ELR (cell line): ENCODE data around the gene TMEM255B.
"Not testable (repeated sequence)": the region's sequence is repeated elsewhere in the genome, so short reads cannot be mapped to it uniquely, and the experiment has no call there.

Experiments used
- DNase-seq: peaks from one replicate; pipeline ENCODE4 v3.0.0-alpha.2; 2015; ENCODE audit warnings: low read depth

Gene TMEM255B

DNA sequence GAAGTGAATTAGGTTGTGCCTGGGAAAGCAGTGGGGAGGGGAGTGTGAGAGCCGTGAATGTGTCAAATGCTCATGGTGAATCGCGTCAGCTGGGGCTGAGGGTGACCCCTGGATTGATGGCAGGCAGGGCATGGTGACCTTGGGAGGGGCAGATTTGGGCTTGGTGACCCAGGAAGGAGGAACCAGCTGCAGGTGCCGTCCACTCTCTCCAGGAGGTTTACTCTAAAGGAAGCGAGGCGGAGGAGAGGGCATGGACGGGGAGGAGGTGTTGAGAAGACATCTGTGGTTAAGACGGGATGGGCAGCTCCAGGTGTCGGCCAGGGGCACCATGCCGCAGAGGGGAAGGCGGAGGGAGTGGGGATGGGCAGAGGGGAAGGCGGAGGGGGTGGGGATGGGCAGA, 28.7 kb downstream of the TMEM255B start:
- no peak for DNase-seq

DNA sequence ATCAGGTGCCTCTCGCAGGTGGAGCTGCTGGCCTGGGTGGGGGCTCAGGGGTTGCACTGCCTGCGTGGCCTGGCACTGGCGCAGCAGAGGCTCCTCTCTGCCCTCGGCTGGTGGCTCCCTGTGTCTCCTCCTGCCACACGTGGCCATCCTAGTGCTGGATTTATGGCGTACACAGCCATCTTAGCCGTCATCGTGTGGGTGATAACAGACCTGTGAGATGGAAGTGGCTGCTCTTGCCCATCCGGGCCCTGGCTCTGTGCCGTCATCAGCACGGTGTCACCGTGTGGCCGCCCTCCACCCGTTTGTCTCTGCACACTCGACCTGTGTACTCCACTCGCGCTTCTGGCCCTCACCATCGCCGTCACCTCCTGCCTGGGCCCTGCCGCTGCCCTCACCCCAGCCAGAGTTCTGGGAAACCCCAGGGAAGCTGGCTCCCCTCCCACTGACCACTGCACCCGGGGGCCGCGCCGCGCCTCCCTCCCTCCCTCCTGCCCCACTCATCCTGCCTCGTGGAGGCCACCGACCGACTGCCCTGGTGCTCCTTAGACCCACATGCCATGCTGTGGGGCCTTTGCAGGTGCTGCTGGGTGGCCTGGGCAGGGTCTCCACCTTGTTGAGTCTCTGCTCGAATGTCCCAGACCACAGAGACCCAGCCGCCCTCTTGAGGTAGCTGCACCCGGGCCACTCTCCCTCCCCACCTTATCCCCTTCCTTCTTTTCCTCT, 29.5 kb downstream of the TMEM255B start:
- DNase-seq = no peak

- DNase-seq = no peak
Measured at GRCh38 chr13:113789167-113789566, 30.1 kb downstream of the TMEM255B start.

DNA sequence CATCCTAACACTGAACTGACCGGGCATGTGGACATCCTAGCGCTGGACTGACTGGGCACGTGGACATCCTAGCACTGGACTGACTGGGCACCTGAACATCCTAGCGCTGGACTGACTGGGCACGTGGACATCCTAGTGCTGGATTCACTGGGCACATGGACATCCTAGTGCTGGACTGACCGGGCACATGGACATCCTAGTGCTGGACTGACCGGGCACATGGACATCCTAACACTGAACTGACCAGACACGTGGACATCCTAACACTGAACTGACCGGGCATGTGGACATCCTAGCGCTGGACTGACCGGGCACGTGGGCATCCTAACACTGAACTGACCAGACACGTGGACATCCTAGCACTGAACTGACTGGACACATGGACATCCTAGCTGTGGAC, 30.9 kb downstream of the TMEM255B start:
- DNase-seq = not testable (repeated sequence)

DNA sequence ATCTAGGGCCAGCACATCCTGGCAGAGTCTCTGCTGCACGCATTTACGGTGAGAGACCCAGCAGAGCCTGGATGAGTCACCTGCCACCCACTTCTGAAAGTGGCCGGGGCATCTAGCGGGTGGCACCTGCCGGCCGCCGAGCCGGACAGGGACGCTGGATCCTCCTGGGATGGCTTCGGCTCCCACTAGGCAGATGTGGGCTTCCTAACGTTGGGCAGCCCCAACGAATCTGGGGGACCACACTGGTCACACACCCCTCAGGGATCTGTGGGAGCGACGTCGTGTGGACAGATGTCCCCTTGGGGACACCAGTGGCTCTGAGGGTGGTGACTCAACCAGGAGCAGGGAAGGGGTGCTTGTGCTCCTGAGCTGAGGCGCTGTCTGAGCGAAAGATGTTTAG, 32.2 kb downstream of the TMEM255B start:
- DNase-seq = no peak

- DNase-seq = no peak
Measured at GRCh38 chr13:113791761-113792160, 32.7 kb downstream of the TMEM255B start.

DNA sequence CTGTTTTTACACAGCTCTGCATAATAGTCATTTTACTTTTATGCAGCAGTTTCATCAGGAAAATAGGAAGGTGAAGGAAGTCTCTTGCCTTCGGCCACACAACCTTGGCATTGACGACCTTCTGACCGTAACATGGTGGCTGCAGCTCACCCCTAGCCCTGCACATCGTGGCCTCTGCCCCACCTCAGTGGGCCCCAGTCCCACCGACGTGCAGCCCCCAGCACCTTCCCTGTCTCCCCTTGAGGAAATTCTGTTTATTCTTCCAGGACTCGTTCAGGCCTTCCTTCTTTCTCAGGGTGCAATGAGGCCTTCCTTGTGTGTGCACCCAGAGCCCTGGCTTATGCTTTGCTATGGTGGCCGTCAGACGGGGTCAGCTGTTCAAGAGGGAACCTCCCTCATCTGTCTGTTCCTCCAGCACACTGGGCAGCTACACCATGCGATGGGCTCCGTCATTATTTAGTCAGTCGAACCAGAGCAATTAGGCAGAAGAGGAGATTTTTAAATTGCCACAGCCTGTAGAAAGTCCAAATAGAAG, 33.3 kb downstream of the TMEM255B start:
- no peak for DNase-seq

- no peak for DNase-seq
Measured at GRCh38 chr13:113792886-113793717, 34.1 kb downstream of the TMEM255B start.

GRCh38 chr13:113793718-113794085, 34.7 kb downstream of the TMEM255B start:
- no peak for DNase-seq

GRCh38 chr13:113794086-113794485, 35.1 kb downstream of the TMEM255B start:
- no peak for DNase-seq

DNA sequence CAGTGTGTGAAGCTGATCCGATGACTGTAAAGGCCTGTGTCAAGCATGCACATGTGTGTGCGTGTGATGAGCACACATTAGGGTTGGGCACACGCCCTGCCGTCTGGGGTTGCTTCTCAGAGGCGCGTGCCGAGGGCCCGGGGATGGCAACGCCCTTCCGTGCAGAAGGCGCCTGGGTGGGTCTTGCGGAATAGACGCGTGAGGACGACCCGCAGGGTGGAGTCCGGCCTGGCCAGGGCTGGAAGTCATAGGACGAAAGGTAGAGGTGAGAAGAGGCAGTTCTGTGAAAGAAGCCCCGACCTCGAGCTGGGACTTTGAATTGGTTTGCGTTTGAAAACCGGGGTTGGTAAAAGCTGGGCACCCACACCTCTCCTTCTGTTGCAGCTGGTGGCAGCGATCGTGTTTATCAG, 35.7 kb downstream of the TMEM255B start:
- DNase-seq = no peak

DNA sequence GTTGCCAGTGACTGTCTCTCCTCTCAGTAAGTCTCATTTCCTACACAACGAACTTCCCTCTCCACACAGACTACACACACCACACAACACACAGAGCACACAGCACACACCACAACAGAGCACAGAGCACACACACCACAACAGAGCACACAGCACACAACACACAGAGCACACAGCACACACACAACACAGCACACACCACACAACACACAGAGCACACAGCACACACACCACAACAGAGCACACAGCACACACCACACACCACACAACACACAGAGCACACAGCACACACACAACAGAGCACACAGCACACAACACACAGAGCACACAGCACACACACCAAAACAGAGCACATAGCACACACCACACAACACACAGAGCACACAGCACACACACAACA, 36.3 kb downstream of the TMEM255B start:
- DNase-seq = not testable (repeated sequence)

- no peak for DNase-seq
Measured at GRCh38 chr13:113796211-113796963, 37.4 kb downstream of the TMEM255B start.

DNA sequence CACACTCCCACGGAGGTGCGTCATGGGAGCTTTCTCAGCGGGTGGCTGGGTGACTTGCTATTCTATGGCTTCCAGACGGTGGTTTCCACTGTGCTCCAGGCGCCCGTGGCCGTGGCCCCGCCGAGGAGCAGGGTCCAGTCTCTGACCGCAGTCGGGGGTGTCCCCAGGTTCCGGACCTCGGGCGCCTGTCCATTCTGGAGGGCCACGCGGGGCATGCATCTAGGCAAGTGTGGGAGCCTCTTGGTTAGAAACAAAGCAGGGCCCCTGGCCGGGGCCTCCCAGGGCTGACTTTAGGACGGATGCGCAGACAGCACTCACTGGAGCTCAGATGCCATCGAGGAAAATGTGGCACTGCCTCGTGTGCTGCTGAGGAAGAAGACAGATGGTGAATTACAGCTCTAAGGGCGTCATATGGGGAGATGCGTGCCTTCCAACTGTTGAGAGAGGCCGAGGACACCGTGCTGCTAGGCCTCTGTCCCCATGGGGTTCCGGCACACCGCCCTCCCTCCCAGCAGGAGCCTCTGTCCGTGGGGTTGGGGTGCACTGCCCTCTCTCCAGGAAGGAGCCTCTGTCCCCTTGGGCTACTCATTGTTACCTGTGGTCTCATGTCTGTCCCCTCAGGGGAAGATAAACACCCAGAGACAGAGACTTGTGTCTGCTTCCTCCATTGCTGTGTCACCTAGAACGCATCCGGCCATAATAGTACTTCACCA, 38.1 kb downstream of the TMEM255B start:
- DNase-seq = no peak

DNA sequence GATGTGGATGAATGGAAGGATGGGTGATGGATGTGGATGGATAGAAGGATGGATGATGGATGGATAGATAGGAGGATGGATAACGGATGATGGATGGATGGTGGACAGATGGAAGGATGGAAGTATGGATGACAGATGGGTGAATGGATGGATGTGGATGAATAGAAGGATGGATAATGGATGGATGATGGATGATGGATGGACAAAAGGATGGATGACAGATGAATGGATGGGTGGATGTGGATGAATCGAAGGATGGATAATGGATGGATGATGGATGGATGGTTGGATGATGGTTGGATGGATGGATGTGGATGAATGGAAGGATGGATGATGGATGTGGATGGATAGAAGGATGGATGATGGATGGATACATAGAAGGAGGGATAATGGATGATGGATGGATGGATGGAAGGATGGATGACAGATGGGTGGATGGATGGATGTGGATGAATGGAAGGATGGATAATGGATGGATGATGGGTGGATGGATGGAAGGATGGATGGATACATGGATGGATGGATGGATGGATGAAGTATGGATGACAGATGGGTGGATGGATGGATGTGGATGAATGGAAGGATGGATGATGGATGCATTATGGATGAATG, 39.3 kb downstream of the TMEM255B start:
- DNase-seq = no peak

GRCh38 chr13:113800576-113800926, 41.5 kb downstream of the TMEM255B start:
- DNase-seq = no peak

GRCh38 chr13:113801289-113801961, 42.4 kb downstream of the TMEM255B start:
- no peak for DNase-seq

GRCh38 chr13:113802090-113802531, 43.1 kb downstream of the TMEM255B start:
- DNase-seq = peak; percentile 81

DNA sequence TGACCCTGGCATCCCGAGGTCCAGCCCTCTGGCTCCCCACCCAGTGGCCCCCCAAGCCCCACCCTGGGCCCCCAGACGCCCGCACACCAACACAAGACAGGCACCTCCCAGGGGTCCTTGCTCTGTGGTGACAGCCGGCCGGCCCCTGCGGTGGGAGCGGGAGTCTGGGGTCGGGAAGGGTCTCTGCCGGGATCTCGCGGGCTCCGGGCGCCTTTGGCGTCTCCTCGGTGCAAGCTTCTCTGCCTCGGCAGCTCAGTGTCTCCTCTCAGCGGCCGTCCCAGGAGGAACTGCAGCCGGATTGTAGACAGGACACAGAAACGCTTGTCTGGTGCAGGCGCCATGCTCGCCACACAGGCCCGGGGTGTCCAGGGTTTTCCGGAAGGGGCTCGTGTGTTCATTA, 43.7 kb downstream of the TMEM255B start:
- DNase-seq = no peak

DNA sequence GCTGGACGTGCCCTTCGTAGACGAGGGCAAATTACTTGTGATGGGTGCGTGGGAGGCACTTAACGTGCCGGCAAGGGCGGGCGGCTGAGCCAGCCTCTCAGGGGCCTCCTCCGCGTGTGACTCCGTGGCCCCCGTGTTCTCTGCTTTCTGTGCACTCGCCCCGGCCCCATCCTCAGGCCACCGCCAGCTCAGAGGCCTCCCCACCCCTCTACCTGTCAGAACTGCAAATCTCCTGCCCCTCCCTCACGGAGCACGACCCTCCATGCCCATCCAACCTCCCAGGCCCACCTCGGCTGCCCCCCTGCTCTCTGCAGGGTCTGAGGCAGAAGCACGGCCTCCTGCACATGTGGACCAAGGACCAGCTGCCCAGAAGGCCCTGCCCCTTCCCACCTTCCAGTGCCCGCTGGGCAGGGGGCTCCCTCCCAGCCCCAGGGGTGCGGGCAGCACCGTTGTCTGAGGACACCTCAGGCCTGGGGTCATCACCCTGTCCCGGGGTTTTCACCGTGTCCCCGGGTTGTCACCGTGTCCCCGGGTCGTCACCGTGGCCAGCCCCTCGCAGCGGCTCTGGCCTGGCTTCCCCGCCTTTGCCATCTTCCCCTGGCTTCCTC, 44.5 kb downstream of the TMEM255B start:
- DNase-seq = no peak
